Mesenchymal stem cell (in vitro differentiated cells and primary cell): Measurements from ENCODE around the gene PRPF31.

Source experiments
- DNase-seq: peaks from one replicate; pipeline ENCODE4 v3.0.0-alpha.2; 2013
- H2AFZ ChIP-seq: one replicate; pipeline ENCODE4 v1.6.1; 2013; ENCODE audit warnings: low read depth, mild to moderate bottlenecking, control low read depth, inconsistent platforms, low read length, moderate library complexity
- H2AK5ac ChIP-seq: 2 replicates; pipeline ENCODE4 v1.6.1; 2013; ENCODE audit warnings: low read length, moderate library complexity, mild to moderate bottlenecking, inconsistent platforms; ENCODE audit not compliant: severe bottlenecking
- H2BK120ac ChIP-seq: one replicate; pipeline ENCODE4 v1.6.1; 2013; ENCODE audit warnings: low read depth, mild to moderate bottlenecking, inconsistent platforms, low read length, moderate library complexity
- H2BK12ac ChIP-seq, 2 experiments: one replicate each; pipeline ENCODE4 v1.6.1; 2013; ENCODE audit warnings: inconsistent platforms in 2 of 2, low read length in 2 of 2, mild to moderate bottlenecking in 2 of 2, moderate library complexity in 2 of 2, control low read depth in 1 of 2
- H2BK15ac ChIP-seq: one replicate; pipeline ENCODE4 v1.6.1; 2013; ENCODE audit warnings: mild to moderate bottlenecking, low read depth, inconsistent platforms; ENCODE audit not compliant: poor library complexity, severe bottlenecking
- H2BK5ac ChIP-seq: 2 replicates; pipeline ENCODE4 v1.6.1; 2013; ENCODE audit warnings: low read depth, mild to moderate bottlenecking, low read length, control low read depth, inconsistent platforms; ENCODE audit not compliant: poor library complexity, severe bottlenecking
- H3K14ac ChIP-seq, 2 experiments: one replicate each; pipeline ENCODE4 v1.6.1; 2013; ENCODE audit warnings: inconsistent platforms in 2 of 2, low read length in 2 of 2, control low read depth in 1 of 2, mild to moderate bottlenecking in 1 of 2, moderate library complexity in 1 of 2
- H3K18ac ChIP-seq, 2 experiments: one replicate each; pipeline ENCODE4 v1.6.1; 2013; ENCODE audit warnings: inconsistent platforms in 2 of 2, low read length in 2 of 2, control low read depth in 1 of 2, low read depth in 1 of 2, mild to moderate bottlenecking in 1 of 2
- H3K23ac ChIP-seq, 2 experiments: one replicate each; pipeline ENCODE4 v1.6.1; 2013; ENCODE audit warnings: inconsistent platforms in 2 of 2, low read length in 2 of 2, mild to moderate bottlenecking in 2 of 2, moderate library complexity in 2 of 2, control low read depth in 1 of 2
- H3K27ac ChIP-seq: 2 replicates; pipeline ENCODE4 v1.5.1; 2013; ENCODE audit warnings: mild to moderate bottlenecking, moderate library complexity, low read length, control low read depth, inconsistent platforms; ENCODE audit not compliant: poor library complexity, severe bottlenecking
- H3K27me3 ChIP-seq, 2 experiments: 2 replicates each; pipeline versions ENCODE4 v1.6.1 to v1.7.0; 2013; ENCODE audit warnings: low read length in 2 of 2, mild to moderate bottlenecking in 2 of 2, moderate library complexity in 2 of 2, control low read depth in 1 of 2, inconsistent platforms in 1 of 2; ENCODE audit not compliant: control insufficient read depth in 1 of 2, insufficient read depth in 1 of 2
- H3K36me3 ChIP-seq, 2 experiments: 2 replicates each; pipeline versions ENCODE4 v1.6.1 to v1.7.0; 2013; ENCODE audit warnings: low read length in 2 of 2, control low read depth in 1 of 2, inconsistent platforms in 1 of 2, low read depth in 1 of 2, mild to moderate bottlenecking in 1 of 2; ENCODE audit not compliant: insufficient read depth in 2 of 2, control insufficient read depth in 1 of 2
- H3K4ac ChIP-seq, 2 experiments: one replicate each; pipeline ENCODE4 v1.6.1; 2013; ENCODE audit warnings: inconsistent platforms in 2 of 2, low read length in 2 of 2, mild to moderate bottlenecking in 2 of 2, moderate library complexity in 2 of 2, control low read depth in 1 of 2, low read depth in 1 of 2
- H3K4me1 ChIP-seq: 2 replicates; pipeline ENCODE4 v1.6.1; 2013; ENCODE audit warnings: low read depth, low read length, control low read depth; ENCODE audit not compliant: control insufficient read depth, insufficient read depth
- H3K4me2 ChIP-seq: 2 replicates; pipeline ENCODE4 v1.6.1; 2013; ENCODE audit warnings: low read length, mild to moderate bottlenecking, inconsistent platforms; ENCODE audit not compliant: poor library complexity, severe bottlenecking
- H3K4me3 ChIP-seq, 2 experiments: 2 replicates each; pipeline versions ENCODE4 v1.5.1 to v1.7.0; 2013; ENCODE audit warnings: low read length in 2 of 2, mild to moderate bottlenecking in 2 of 2, control low read depth in 1 of 2, low read depth in 1 of 2; ENCODE audit not compliant: insufficient read depth in 1 of 2
- H3K79me1 ChIP-seq: replicated peaks from 2 replicates; pipeline ENCODE4 v1.6.1; 2013; ENCODE audit warnings: mild to moderate bottlenecking, control low read depth, low read length, inconsistent platforms; ENCODE audit not compliant: poor library complexity, severe bottlenecking
- H3K9ac ChIP-seq: 2 replicates; pipeline ENCODE4 v1.7.0; 2013; ENCODE audit warnings: mild to moderate bottlenecking, low read length, moderate library complexity
- H3K9me3 ChIP-seq: 2 replicates; pipeline ENCODE4 v1.7.0; 2013; ENCODE audit warnings: mild to moderate bottlenecking, low read length; ENCODE audit not compliant: control insufficient read depth
- H4K8ac ChIP-seq: one replicate; pipeline ENCODE4 v1.6.1; 2013; ENCODE audit warnings: inconsistent platforms, mild to moderate bottlenecking, low read length, moderate library complexity
- H4K91ac ChIP-seq: one replicate; pipeline ENCODE4 v1.6.1; 2013; ENCODE audit warnings: mild to moderate bottlenecking, low read length, inconsistent platforms
- WGBS: methylation state at CpG from one replicate; pipeline ENCODE4 v1.1.7; 2013; ENCODE audit warnings: mixed read lengths; 5-methylcytosine and 5-hydroxymethylcytosine counted together

PRPF31 gene

GRCh38 chr19:54128441-54128725 lies 12.8 kb downstream of the PRPF31 start:
- DNase-seq: no peak
- peaks cover 2% of the 10 kb centered on the region for H3K79me1 ChIP-seq
- no peak overlapping the region for H2AFZ ChIP-seq
- no peaks in the 10 kb centered on the region for H3K27me3 ChIP-seq
- H3K23ac ChIP-seq: no peak overlapping the region
- no peak overlapping the region for H2BK15ac ChIP-seq
- no peak overlapping the region for H4K8ac ChIP-seq
- peaks cover 70 to 84% of the 10 kb centered on the region in 2 experiments for H3K36me3 ChIP-seq
- no peak overlapping the region for H3K4me3 ChIP-seq
- H3K9ac ChIP-seq: no peak overlapping the region
- no peak overlapping the region for H2BK120ac ChIP-seq
- H3K4ac ChIP-seq: no peak overlapping the region
- H3K27ac ChIP-seq: no peak overlapping the region
- no peak overlapping the region for H3K18ac ChIP-seq
- no peak overlapping the region for H4K91ac ChIP-seq
- no peak overlapping the region for H3K4me2 ChIP-seq
- H3K14ac ChIP-seq: no peak overlapping the region
- no peaks in the 10 kb centered on the region for H3K9me3 ChIP-seq
- H2AK5ac ChIP-seq: no peak overlapping the region
- H3K4me1 ChIP-seq: no peaks in the 10 kb centered on the region
- no peak overlapping the region for H2BK5ac ChIP-seq
- WGBS: 97% methylated on average over 20 of the region's 20 CpGs
- H2BK12ac ChIP-seq: no peak overlapping the region

- H3K9me3 ChIP-seq: no peaks in the 10 kb centered on the region
- H3K4me1 ChIP-seq: no peaks in the 10 kb centered on the region
- H3K4me3 ChIP-seq: no peak overlapping the region
- H3K36me3 ChIP-seq: peaks cover 64 to 78% of the 10 kb centered on the region in 2 experiments
- H3K27me3 ChIP-seq: no peaks in the 10 kb centered on the region
- DNase-seq: no peak
- H4K91ac ChIP-seq: no peak overlapping the region
- no peak overlapping the region for H3K4ac ChIP-seq
- no peak overlapping the region for H3K18ac ChIP-seq
- no peak overlapping the region for H2AFZ ChIP-seq
- H2BK120ac ChIP-seq: no peak overlapping the region
- H3K9ac ChIP-seq: no peak overlapping the region
- no peak overlapping the region for H3K23ac ChIP-seq
- H2AK5ac ChIP-seq: no peak overlapping the region
- no peak overlapping the region for H3K14ac ChIP-seq
- H4K8ac ChIP-seq: no peak overlapping the region
- peaks cover 2% of the 10 kb centered on the region for H3K79me1 ChIP-seq
- H2BK5ac ChIP-seq: no peak overlapping the region
- no peak overlapping the region for H3K4me2 ChIP-seq
- H2BK15ac ChIP-seq: no peak overlapping the region
- WGBS: 98% methylated on average over 41 of the region's 41 CpGs
- H3K27ac ChIP-seq: no peak overlapping the region
- H2BK12ac ChIP-seq: no peak overlapping the region
Observed at GRCh38 chr19:54128796-54129616, 13.5 kb downstream of the PRPF31 start.

- Histone ChIP-seq H3K4ac (no peak overlapping the region), H3K27me3 (no peaks in the 10 kb centered on the region), H3K18ac (no peak overlapping the region), H2BK120ac (no peak overlapping the region), H3K9me3 (no peaks in the 10 kb centered on the region), H2BK15ac (no peak overlapping the region), H3K4me1 (no peaks in the 10 kb centered on the region), H3K4me2 (no peak overlapping the region), H4K91ac (no peak overlapping the region), H3K14ac (no peak overlapping the region), H3K79me1 (peaks cover 2% of the 10 kb centered on the region), H2AK5ac (no peak overlapping the region), H3K27ac (no peak overlapping the region), H3K4me3 (no peak overlapping the region), H2AFZ (no peak overlapping the region), H3K9ac (no peak overlapping the region), H2BK12ac (no peak overlapping the region), H2BK5ac (no peak overlapping the region), H4K8ac (no peak overlapping the region), H3K23ac (no peak overlapping the region), H3K36me3 (peaks cover 58 to 72% of the 10 kb centered on the region in 2 experiments)
- DNase-seq: no peak
- WGBS: 97% methylated on average over 20 of the region's 20 CpGs
Observed at GRCh38 chr19:54129617-54129996, 14.1 kb downstream of the PRPF31 start.

GRCh38 chr19:54133312-54133956 lies 17.9 kb downstream of the PRPF31 start:
- H2BK15ac ChIP-seq: no peak overlapping the region
- no peak overlapping the region for H3K4me3 ChIP-seq
- no peak overlapping the region for H2BK120ac ChIP-seq
- H4K8ac ChIP-seq: no peak overlapping the region
- H3K14ac ChIP-seq: no peak overlapping the region
- H3K4ac ChIP-seq: no peak overlapping the region
- no peak overlapping the region for H3K18ac ChIP-seq
- WGBS: 93% methylated on average over 10 of the region's 10 CpGs
- H2AK5ac ChIP-seq: no peak overlapping the region
- H3K4me2 ChIP-seq: no peak overlapping the region
- H3K9me3 ChIP-seq: no peaks in the 10 kb centered on the region
- peak; percentile 67 for DNase-seq
- H3K27me3 ChIP-seq: no peaks in the 10 kb centered on the region
- peaks cover 4% of the 10 kb centered on the region for H3K4me1 ChIP-seq
- no peak overlapping the region for H3K9ac ChIP-seq
- H3K23ac ChIP-seq: no peak overlapping the region
- H3K36me3 ChIP-seq: peaks cover 27 to 34% of the 10 kb centered on the region in 2 experiments
- H3K79me1 ChIP-seq: no peaks in the 10 kb centered on the region
- no peak overlapping the region for H3K27ac ChIP-seq
- H4K91ac ChIP-seq: no peak overlapping the region
- H2BK5ac ChIP-seq: no peak overlapping the region
- H2AFZ ChIP-seq: no peak overlapping the region
- no peak overlapping the region for H2BK12ac ChIP-seq
